GM12878 (cell line): ENCODE measurements around the gene COA5. TPM values are rescaled to one million over a fixed set of nuclear protein-coding genes. Genes with fewer than 3 reads are reported as not detected.

Experiments used
- ATAC-seq: fragments of 200-7000 bp; cut with Tn5 transposase; 3 replicates; pipeline ENCODE4 v1.9.1; 2020; ENCODE audit warnings: mild to moderate bottlenecking, moderate library complexity
- BruUV-seq: library from RNA; stranded (reverse); fragments of 400-500 nt; replicated peaks from 2 replicates; lab custom pipeline; 2021; lab: Mats Ljungman, UMichigan
- CTCF ChIA-PET: fragments of 300-600 bp; sonication (Branson Sonifier 250); formaldehyde crosslinking; extraction: SDS; loops from one replicate; lab custom pipeline; 2021; ENCODE audit warnings: inconsistent platforms; lab: Yijun Ruan, JAX
- POLR2A ChIA-PET: fragments of 350-600 bp; formaldehyde crosslinking; extraction: SDS; loops from one replicate; lab custom pipeline; 2021; ENCODE audit warnings: inconsistent platforms; lab: Charles Lee
- RAD21 ChIA-PET: fragments of 300-600 bp; sonication (Branson Sonifier 250); formaldehyde crosslinking; loops from one replicate; lab custom pipeline; 2023; ENCODE audit warnings: antibody characterized with exemption; ENCODE audit not compliant: unreplicated experiment; lab: Charles Lee
- SMC1A ChIA-PET: fragments of 300-600 bp; sonication (Branson Sonifier 250); formaldehyde crosslinking; loops from one replicate; lab custom pipeline; 2023; ENCODE audit not compliant: unreplicated experiment, uncharacterized antibody; lab: Charles Lee
- DNase-seq: peaks from one replicate; pipeline ENCODE4 v3.0.0-alpha.2; 2011; ENCODE audit warnings: low read depth, low spot score
- FAIRE-seq: peaks from 3 replicates; lab custom pipeline; 2011; peaks lifted over from hg19 to GRCh38; lab: Jason Lieb, UNC
- H2AFZ ChIP-seq: 2 replicates; pipeline ENCODE4 v1.6.0; 2011; ENCODE audit warnings: low read depth, low read length, control low read depth; ENCODE audit not compliant: control insufficient read depth
- H3K27ac ChIP-seq: 2 replicates; pipeline ENCODE4 v1.5.1; 2011; ENCODE audit warnings: control low read depth; ENCODE audit not compliant: control insufficient read depth, insufficient read depth
- H3K27me3 ChIP-seq, 2 experiments: replicated peaks in 1 of 2; 2 replicates each; pipeline versions ENCODE4 v1.6.0 to v1.6.1; 2011; ENCODE audit warnings: low read length in 1 of 2; ENCODE audit not compliant: control insufficient read depth in 2 of 2, insufficient read depth in 2 of 2
- H3K36me3 ChIP-seq, 2 experiments: 2 replicates each; pipeline ENCODE4 v1.5.1; 2011; ENCODE audit warnings: low read length in 1 of 2; ENCODE audit not compliant: control insufficient read depth in 2 of 2, insufficient read depth in 2 of 2
- H3K4me1 ChIP-seq: 2 replicates; pipeline ENCODE4 v1.6.1; 2011; ENCODE audit warnings: mild to moderate bottlenecking, low read length, moderate library complexity, mixed read lengths; ENCODE audit not compliant: control insufficient read depth, insufficient read depth
- H3K4me2 ChIP-seq: 2 replicates; pipeline ENCODE4 v1.6.0; 2011; ENCODE audit warnings: control low read depth; ENCODE audit not compliant: control insufficient read depth, insufficient read depth
- H3K4me3 ChIP-seq: fragments of 200-600 bp; sonication (generic); 2 replicates; pipeline ENCODE4 v1.5.1; 2016
- H3K79me2 ChIP-seq: 2 replicates; pipeline ENCODE4 v1.6.0; 2011; ENCODE audit warnings: low read length; ENCODE audit not compliant: control insufficient read depth, insufficient read depth
- H3K9ac ChIP-seq: 2 replicates; pipeline ENCODE4 v1.8.0; 2011; ENCODE audit warnings: low read length, control low read depth, mixed read lengths; ENCODE audit not compliant: control insufficient read depth, insufficient read depth
- H3K9me3 ChIP-seq: replicated peaks from 3 replicates; pipeline ENCODE4 v1.5.1; 2011; ENCODE audit warnings: mild to moderate bottlenecking, low read length; ENCODE audit not compliant: control insufficient read depth, insufficient read depth
- H4K20me1 ChIP-seq: 2 replicates; pipeline ENCODE4 v1.6.0; 2011; ENCODE audit not compliant: control insufficient read depth, insufficient read depth
- BMI1 ChIP-seq: fragments of 450-650 bp; IDR thresholded peaks from 2 replicates; pipeline ENCODE4 v1.6.1; 2016; ENCODE audit warnings: mild to moderate bottlenecking, moderate library complexity, borderline replicate concordance
- EP300 ChIP-seq, 2 experiments: fragments of 150-350 bp in 1 of 2; IDR thresholded peaks; 2 replicates each; pipeline ENCODE4 v1.6.1; 2011 to 2012; ENCODE audit warnings: low read depth in 2 of 2, low read length in 2 of 2, borderline replicate concordance in 1 of 2, improper control_type of control experiment in 1 of 2, inconsistent platforms in 1 of 2; ENCODE audit not compliant: control insufficient read depth in 1 of 2
- IKZF2 ChIP-seq, 2 experiments: fragments of 450-650 bp; IDR thresholded peaks; 2 replicates each; pipeline ENCODE4 v1.6.1; 2017; ENCODE audit warnings: mild to moderate bottlenecking in 2 of 2, moderate library complexity in 2 of 2
- LARP7 ChIP-seq: fragments of 450-650 bp; IDR thresholded peaks from 2 replicates; pipeline ENCODE4 v1.6.1; 2017; ENCODE audit warnings: mild to moderate bottlenecking
- NRF1 ChIP-seq: conservative IDR thresholded peaks from 2 replicates; pipeline ENCODE4 v1.6.1; 2011; ENCODE audit warnings: mild to moderate bottlenecking, low read depth, low read length, improper control_type of control experiment
- SMAD1 ChIP-seq: fragments of 450-650 bp; IDR thresholded peaks from 2 replicates; pipeline ENCODE4 v1.6.1; 2018; ENCODE audit warnings: mild to moderate bottlenecking, low read depth; ENCODE audit not compliant: partially characterized antibody
- WGBS: methylation state at CpG from one replicate; pipeline ENCODE4 v1.1.6; 2016; ENCODE audit warnings: low lambda C conversion rate; ENCODE audit not compliant: insufficient replicate concordance, insufficient coverage; ENCODE audit errors: missing lambda C conversion rate; 5-methylcytosine and 5-hydroxymethylcytosine counted together
- in situ Hi-C: fragments of 300-500 bp; cut with MboI; formaldehyde crosslinking; loops from 9 replicates; pipeline ENCODE4 v1.14.3; 2018; ENCODE audit warnings: mixed read lengths
- intact Hi-C: fragments of 100-400 bp; cut with micrococcal nuclease; formaldehyde crosslinking; loops from one replicate; pipeline ENCODE4 v1.14.2; 2022; ENCODE audit not compliant: unreplicated experiment
- polyA plus RNA-seq, 11 experiments: library from polyadenylated mRNA; depleted of rRNA in 4 of 11; unstranded in 6 of 11; stranded (reverse) in 5 of 11; fragments of >200 nt; fragmentation: Nextera tagmentation in 4 of 11; fragmentation: Illumina TruSeq in 1 of 11; extraction: Ambion mirVana in 4 of 11; extraction: Trizol in 1 of 11; gene quantifications; 1 replicate in 1 of 11; 2 replicates in 10 of 11; pipeline versions ENCODE4 v1.2.1 to v1.2.3, GENCODE V29; 2011 to 2016; ENCODE audit warnings: inconsistent platforms in 2 of 11, missing spikeins in 2 of 11, low read depth in 1 of 11
- total RNA-seq, 4 experiments: library from RNA; depleted of rRNA in 3 of 4; stranded (reverse); fragments of >200 nt in 3 of 4; fragmentation: Illumina TruSeq in 1 of 4; extraction: Trizol in 1 of 4; gene quantifications; 2 replicates each; pipeline versions ENCODE4 v1.2.1 to v1.2.3, GENCODE V29; 2013 to 2021
- TF ChIP-seq, protein P1 (sequence below): fragments of 450-650 bp; IDR thresholded peaks from 2 replicates; pipeline ENCODE4 v1.6.1; 2018; ENCODE audit warnings: borderline replicate concordance, mild to moderate bottlenecking; ENCODE audit not compliant: partially characterized antibody
- TF ChIP-seq, protein P2 (sequence below), 3 experiments: IDR thresholded peaks in 2 of 3; conservative IDR thresholded peaks in 1 of 3; 2 replicates each; pipeline ENCODE4 v1.5.1; 2011; ENCODE audit warnings: low read depth in 3 of 3, low read length in 3 of 3, mild to moderate bottlenecking in 3 of 3, control low read depth in 2 of 3, moderate library complexity in 2 of 3, inconsistent platforms in 1 of 3, mixed read lengths in 1 of 3; ENCODE audit not compliant: control insufficient read depth in 2 of 3, insufficient read depth in 1 of 3; ENCODE audit errors: extremely low read depth in 1 of 3
- TF ChIP-seq, protein P3 (sequence below): fragments of 450-650 bp; IDR thresholded peaks from 2 replicates; pipeline ENCODE4 v1.6.1; 2018; ENCODE audit warnings: mild to moderate bottlenecking, low read depth, moderate library complexity; ENCODE audit not compliant: partially characterized antibody

Gene COA5
- total and polyA plus RNA-seq, 10 of the 15 experiments (the other 5 are each of a cell fraction or from before 2014, with no cell fraction given), result 20.7 to 63.3 (median 37.9) TPM

DNA sequence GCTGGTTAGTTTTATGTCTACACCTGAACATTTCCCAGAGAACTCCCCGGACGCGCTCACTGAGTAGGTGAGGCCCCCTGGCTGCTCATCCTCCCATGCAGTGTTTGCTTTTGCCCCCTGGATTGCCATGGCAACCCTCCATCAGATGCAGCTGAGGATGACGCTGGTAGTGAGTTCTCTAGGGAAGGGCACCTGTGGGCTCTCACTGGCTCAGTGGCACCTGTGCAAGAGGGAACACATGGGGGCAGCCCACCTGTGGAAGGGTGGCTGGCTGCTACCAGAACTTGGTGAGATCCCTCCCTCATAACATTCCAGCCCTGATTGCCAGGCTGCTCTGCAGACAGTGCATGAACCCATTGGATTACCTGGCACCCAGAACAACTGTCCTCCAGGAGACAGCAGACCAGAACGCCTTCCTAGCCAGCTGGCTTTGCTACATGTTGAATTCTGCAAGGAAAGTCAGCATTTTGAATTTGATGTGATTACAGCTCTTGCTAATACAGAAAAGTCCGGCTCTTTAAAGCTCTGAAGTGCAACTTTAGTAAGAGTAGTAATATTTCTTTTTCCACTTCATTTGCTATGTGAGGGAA is 21.7 kb downstream of the COA5 start (continued):
- TF ChIP-seq, protein P1, sequence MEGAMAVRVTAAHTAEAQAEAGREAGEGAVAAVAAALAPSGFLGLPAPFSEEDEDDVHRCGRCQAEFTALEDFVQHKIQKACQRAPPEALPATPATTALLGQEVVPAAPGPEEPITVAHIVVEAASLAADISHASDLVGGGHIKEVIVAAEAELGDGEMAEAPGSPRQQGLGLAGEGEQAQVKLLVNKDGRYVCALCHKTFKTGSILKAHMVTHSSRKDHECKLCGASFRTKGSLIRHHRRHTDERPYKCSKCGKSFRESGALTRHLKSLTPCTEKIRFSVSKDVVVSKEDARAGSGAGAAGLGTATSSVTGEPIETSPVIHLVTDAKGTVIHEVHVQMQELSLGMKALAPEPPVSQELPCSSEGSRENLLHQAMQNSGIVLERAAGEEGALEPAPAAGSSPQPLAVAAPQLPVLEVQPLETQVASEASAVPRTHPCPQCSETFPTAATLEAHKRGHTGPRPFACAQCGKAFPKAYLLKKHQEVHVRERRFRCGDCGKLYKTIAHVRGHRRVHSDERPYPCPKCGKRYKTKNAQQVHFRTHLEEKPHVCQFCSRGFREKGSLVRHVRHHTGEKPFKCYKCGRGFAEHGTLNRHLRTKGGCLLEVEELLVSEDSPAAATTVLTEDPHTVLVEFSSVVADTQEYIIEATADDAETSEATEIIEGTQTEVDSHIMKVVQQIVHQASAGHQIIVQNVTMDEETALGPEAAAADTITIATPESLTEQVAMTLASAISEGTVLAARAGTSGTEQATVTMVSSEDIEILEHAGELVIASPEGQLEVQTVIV, result no peak
- no peak for TF ChIP-seq IKZF2 (IDR thresholded peaks at IDR 0.05)

DNA sequence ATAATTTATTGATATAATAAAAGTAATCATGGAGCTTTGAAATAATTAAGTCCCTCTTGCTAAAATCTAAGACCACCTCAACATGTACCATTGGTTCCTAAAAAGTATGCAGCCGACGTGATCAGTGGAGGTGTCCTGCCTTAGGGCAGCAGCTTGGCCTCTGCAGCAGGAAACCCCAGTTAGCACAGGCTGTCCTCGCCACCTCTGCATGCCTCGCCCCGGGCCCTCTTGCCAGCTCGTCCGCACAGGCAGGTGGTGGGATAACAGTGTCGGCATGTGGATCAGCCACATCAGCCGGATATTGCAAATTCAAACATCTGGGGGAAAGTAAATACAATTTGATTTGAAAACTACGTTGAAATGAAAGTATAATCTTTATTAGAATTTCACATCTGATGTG is 22.9 kb downstream of the COA5 start:
- ATAC-seq (no peak), DNase-seq (no peak), FAIRE-seq (no peak)
- H3K79me2 ChIP-seq, result no peaks in the 10 kb centered on the region
- ChIA-PET SMC1A (interaction anchor here (1.1 kb wide), 1 partner anchor 17 kb away, joined by 4 read pairs; no protein-coding TSS in a partner anchor), POLR2A (no interaction called here), CTCF (interaction anchor here (0.7 to 1.6 kb wide), 2 partner anchors 92 to 173 kb away, joined by 3 read pairs; no protein-coding TSS in a partner anchor), RAD21 (no interaction called here)
- H2AFZ ChIP-seq, result no peak overlapping the region
- no peak overlapping the region for H3K4me2 ChIP-seq
- no peaks in the 10 kb centered on the region for H3K9me3 ChIP-seq
- H3K4me3 ChIP-seq, result no peak overlapping the region
- H3K36me3 ChIP-seq, result peaks cover 24% of the 10 kb centered on the region in 2 experiments
- no peak overlapping the region for H3K27ac ChIP-seq
- no peak overlapping the region for H3K9ac ChIP-seq
- no TSS peak for BruUV-seq
- peaks cover 7% of the 10 kb centered on the region; the same call in 1 of the 2 replicates for H3K4me1 ChIP-seq
- intact Hi-C loops (loop anchor here (10.0 kb wide), 1 partner anchor 479 kb away; no protein-coding TSS in a partner anchor), in situ Hi-C loops (no loop called here)
- no peaks in the 10 kb centered on the region; the same call in 1 of the 2 replicates for H4K20me1 ChIP-seq
- no peaks in the 10 kb centered on the region for H3K27me3 ChIP-seq
- WGBS, result over 99% methylated on average over 10 of the region's 10 CpGs
- no peak for TF ChIP-seq NRF1
- TF ChIP-seq, protein P2, sequence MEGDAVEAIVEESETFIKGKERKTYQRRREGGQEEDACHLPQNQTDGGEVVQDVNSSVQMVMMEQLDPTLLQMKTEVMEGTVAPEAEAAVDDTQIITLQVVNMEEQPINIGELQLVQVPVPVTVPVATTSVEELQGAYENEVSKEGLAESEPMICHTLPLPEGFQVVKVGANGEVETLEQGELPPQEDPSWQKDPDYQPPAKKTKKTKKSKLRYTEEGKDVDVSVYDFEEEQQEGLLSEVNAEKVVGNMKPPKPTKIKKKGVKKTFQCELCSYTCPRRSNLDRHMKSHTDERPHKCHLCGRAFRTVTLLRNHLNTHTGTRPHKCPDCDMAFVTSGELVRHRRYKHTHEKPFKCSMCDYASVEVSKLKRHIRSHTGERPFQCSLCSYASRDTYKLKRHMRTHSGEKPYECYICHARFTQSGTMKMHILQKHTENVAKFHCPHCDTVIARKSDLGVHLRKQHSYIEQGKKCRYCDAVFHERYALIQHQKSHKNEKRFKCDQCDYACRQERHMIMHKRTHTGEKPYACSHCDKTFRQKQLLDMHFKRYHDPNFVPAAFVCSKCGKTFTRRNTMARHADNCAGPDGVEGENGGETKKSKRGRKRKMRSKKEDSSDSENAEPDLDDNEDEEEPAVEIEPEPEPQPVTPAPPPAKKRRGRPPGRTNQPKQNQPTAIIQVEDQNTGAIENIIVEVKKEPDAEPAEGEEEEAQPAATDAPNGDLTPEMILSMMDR (IDR thresholded peaks at IDR 0.05 in 2 of 3, conservative IDR thresholded peaks at IDR 0.05 in 1 of 3; ENCODE audit: control insufficient read depth in 2 of 3, extremely low read depth in 1 of 3, insufficient read depth in 1 of 3, low read depth in 3 of 3, low read length in 3 of 3), result no peak
- TF ChIP-seq SMAD1, result no peak
- TF ChIP-seq, protein P3, sequence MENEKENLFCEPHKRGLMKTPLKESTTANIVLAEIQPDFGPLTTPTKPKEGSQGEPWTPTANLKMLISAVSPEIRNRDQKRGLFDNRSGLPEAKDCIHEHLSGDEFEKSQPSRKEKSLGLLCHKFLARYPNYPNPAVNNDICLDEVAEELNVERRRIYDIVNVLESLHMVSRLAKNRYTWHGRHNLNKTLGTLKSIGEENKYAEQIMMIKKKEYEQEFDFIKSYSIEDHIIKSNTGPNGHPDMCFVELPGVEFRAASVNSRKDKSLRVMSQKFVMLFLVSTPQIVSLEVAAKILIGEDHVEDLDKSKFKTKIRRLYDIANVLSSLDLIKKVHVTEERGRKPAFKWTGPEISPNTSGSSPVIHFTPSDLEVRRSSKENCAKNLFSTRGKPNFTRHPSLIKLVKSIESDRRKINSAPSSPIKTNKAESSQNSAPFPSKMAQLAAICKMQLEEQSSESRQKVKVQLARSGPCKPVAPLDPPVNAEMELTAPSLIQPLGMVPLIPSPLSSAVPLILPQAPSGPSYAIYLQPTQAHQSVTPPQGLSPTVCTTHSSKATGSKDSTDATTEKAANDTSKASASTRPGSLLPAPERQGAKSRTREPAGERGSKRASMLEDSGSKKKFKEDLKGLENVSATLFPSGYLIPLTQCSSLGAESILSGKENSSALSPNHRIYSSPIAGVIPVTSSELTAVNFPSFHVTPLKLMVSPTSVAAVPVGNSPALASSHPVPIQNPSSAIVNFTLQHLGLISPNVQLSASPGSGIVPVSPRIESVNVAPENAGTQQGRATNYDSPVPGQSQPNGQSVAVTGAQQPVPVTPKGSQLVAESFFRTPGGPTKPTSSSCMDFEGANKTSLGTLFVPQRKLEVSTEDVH, result no peak
- no peak for TF ChIP-seq BMI1
- no peak for TF ChIP-seq EP300 (IDR thresholded peaks at IDR 0.05; ENCODE audit: borderline replicate concordance in 1 of 2, control insufficient read depth in 1 of 2, low read depth in 2 of 2, low read length in 2 of 2)
- TF ChIP-seq LARP7, result no peak
